Esophagus muscularis mucosa (tissue), 4 donors: ENCODE measurements around the gene CPXM1. TPM values are rescaled to one million over a fixed set of nuclear protein-coding genes. Genes with fewer than 3 reads are reported as not detected.

ENCODE experiments used
- DNase-seq: peaks from one replicate; pipeline ENCODE4 v3.0.0-alpha.2; 2017; ENCODE audit errors: extremely low spot score
- H3K27ac ChIP-seq, 4 donors: fragments of 200-600 bp; sonication (generic); replicated peaks in 1 of 4; 1 replicate in 3 of 4; 2 replicates in 1 of 4; pipeline ENCODE4 v1.5.1; 2016 to 2019; ENCODE audit warnings: mild to moderate bottlenecking in 1 of 4
- H3K27me3 ChIP-seq, 4 donors: fragments of 200-600 bp; sonication (generic); one replicate each; pipeline versions ENCODE4 v1.5.1 to v1.6.0; 2016 to 2019
- H3K36me3 ChIP-seq, 4 donors: fragments of 200-600 bp; sonication (generic); one replicate each; pipeline ENCODE4 v1.5.1; 2016 to 2019
- H3K4me1 ChIP-seq, 4 donors: fragments of 200-600 bp; sonication (generic); one replicate each; pipeline ENCODE4 v1.5.1; 2016 to 2019
- H3K4me3 ChIP-seq, 4 donors: fragments of 200-600 bp; sonication (generic); 1 replicate in 2 of 4; 2 replicates in 2 of 4; pipeline ENCODE4 v1.5.1; 2016 to 2019; ENCODE audit warnings: mild to moderate bottlenecking in 4 of 4, moderate library complexity in 1 of 4
- H3K9me3 ChIP-seq, 4 donors: fragments of 200-600 bp; sonication (generic); 1 replicate in 3 of 4; 2 replicates in 1 of 4; pipeline ENCODE4 v1.5.1; 2016 to 2019
- EP300 ChIP-seq: sonication (generic); formaldehyde crosslinking; IDR thresholded peaks from one replicate; pipeline ENCODE4 v1.6.1; 2017; ENCODE audit warnings: antibody characterized with exemption
- POLR2A ChIP-seq: fragments of 450-650 bp; IDR thresholded peaks from one replicate; pipeline ENCODE4 v1.6.1; 2017; ENCODE audit warnings: antibody characterized with exemption, moderate library complexity, mild to moderate bottlenecking, low read depth
- POLR2AphosphoS5 ChIP-seq, 2 donors: sonication (generic); formaldehyde crosslinking; IDR thresholded peaks; one replicate each; pipeline ENCODE4 v1.6.1; 2017; ENCODE audit warnings: antibody characterized with exemption in 2 of 2
- WGBS: methylation state at CpG from one replicate; pipeline ENCODE4 v1.1.5; 2018; 5-methylcytosine and 5-hydroxymethylcytosine counted together
- intact Hi-C: fragments of 100-400 bp; cut with DNase I; formaldehyde crosslinking; loops from one replicate; pipeline ENCODE4 v1.15.1; 2023
- total RNA-seq, 4 donors: library from RNA; depleted of rRNA; stranded (reverse); fragments of >200 nt; gene quantifications; one replicate each; pipeline versions ENCODE4 v1.1.0 to v1.2.1, GENCODE V29; 2016
- TF ChIP-seq, protein P1 (sequence below), 3 experiments: fragments of 200-600 bp in 2 of 3; fragments of 450-650 bp in 1 of 3; sonication (generic) in 2 of 3; IDR thresholded peaks; one replicate each; pipeline ENCODE4 v1.5.1; 2017 to 2019; ENCODE audit warnings: antibody characterized with exemption in 3 of 3, mild to moderate bottlenecking in 2 of 3, moderate library complexity in 1 of 3

The CPXM1 gene
- total RNA-seq, 4 donors from 2014 or later: 0.17 to 1.3 (median 0.45) TPM; not detected in 1

DNA sequence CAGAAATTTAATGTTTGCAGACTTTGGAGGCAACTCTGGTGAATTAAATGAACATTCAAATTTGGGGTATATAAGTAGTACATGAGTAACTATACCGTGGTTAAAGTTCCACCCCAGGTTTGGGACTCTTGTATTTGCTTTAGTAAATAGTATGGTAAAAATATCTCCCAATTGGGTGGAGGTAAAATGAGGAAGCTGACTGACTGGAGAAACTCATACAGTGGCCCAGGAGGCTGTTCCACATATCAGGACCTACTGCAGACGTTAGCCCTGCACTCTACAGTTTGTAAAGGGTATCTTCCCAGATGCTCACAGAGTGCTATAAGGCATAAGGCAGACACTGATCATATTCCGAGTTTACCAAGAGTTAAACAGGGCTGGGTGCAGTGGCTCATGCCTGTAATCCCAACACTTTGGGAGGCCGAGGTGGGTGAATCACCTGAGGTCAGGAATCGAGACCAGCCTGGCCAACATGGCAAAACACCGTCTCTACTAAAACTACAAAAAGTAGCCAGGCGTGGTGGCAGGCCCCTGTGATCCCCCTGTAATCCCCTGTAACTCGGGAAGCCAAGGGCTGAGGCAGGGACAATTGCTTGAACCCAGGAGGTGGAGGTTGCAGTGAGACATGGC lies 53.7 kb downstream of the CPXM1 start:
- H3K36me3 ChIP-seq: no peaks in the 10 kb centered on the region
- intact Hi-C loops: no loop called here
- H3K27me3 ChIP-seq: peaks cover 0 to 25% (median 6%) of the 10 kb centered on the region in 4 donors
- H3K4me1 ChIP-seq: peaks cover 7 to 28% (median 20%) of the 10 kb centered on the region in 4 donors
- H3K27ac ChIP-seq: no peak overlapping the region
- H3K4me3 ChIP-seq: no peak overlapping the region
- no peaks in the 10 kb centered on the region for H3K9me3 ChIP-seq
- TF ChIP-seq EP300 (no peak), POLR2AphosphoS5 (IDR thresholded peaks at IDR 0.05) (no peak), POLR2A (no peak)
- TF ChIP-seq, protein P1, sequence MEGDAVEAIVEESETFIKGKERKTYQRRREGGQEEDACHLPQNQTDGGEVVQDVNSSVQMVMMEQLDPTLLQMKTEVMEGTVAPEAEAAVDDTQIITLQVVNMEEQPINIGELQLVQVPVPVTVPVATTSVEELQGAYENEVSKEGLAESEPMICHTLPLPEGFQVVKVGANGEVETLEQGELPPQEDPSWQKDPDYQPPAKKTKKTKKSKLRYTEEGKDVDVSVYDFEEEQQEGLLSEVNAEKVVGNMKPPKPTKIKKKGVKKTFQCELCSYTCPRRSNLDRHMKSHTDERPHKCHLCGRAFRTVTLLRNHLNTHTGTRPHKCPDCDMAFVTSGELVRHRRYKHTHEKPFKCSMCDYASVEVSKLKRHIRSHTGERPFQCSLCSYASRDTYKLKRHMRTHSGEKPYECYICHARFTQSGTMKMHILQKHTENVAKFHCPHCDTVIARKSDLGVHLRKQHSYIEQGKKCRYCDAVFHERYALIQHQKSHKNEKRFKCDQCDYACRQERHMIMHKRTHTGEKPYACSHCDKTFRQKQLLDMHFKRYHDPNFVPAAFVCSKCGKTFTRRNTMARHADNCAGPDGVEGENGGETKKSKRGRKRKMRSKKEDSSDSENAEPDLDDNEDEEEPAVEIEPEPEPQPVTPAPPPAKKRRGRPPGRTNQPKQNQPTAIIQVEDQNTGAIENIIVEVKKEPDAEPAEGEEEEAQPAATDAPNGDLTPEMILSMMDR (IDR thresholded peaks at IDR 0.05): no peak
- 88% methylated on average over 8 of the region's 8 CpGs for WGBS
- DNase-seq: peak; percentile 83

DNA sequence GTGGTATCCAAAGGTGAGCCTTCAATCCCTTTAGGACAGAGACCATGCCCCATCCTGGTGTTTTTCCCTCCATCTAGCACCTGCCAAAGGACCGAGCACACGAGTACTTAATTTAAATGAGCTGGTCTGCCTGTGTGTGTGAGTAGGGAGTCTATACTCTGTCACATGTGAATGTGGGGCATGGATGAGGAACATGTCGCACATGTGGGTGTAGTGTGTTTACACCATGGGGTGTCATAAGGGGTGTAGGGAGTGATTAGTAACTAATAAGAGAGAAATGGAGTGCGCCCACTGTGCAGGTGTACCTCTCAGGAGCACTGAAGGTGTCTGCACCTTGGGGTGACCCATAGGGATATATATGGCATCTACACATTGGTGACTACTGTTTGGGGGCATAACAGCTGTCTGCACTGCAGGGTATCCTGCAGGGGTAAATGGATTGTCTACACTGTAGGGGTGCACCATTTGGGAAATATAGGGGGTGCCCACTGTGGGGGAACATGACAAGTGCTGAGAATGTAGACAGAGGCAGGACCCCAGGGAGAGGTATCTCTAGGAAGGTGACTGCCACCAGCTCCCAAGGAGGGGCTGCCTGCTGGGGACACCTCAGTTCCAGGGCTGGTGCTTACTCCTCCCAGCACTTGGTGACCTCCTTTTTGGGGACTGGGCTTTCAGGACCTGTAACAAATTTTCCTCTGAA lies 54.3 kb downstream of the CPXM1 start:
- no peaks in the 10 kb centered on the region for H3K9me3 ChIP-seq
- 91% methylated on average over 4 of the region's 4 CpGs for WGBS
- TF ChIP-seq, protein P1 (IDR thresholded peaks at IDR 0.05): no peak
- TF ChIP-seq POLR2AphosphoS5 (IDR thresholded peaks at IDR 0.05) (no peak), POLR2A (no peak), EP300 (no peak)
- intact Hi-C loops: no loop called here
- DNase-seq: peak; percentile 86
- no peak overlapping the region for H3K27ac ChIP-seq
- no peaks in the 10 kb centered on the region for H3K36me3 ChIP-seq
- peaks cover 0 to 20% (median 2%) of the 10 kb centered on the region in 4 donors for H3K27me3 ChIP-seq
- peaks cover 3 to 22% (median 13%) of the 10 kb centered on the region in 4 donors for H3K4me1 ChIP-seq
- no peak overlapping the region for H3K4me3 ChIP-seq

DNA sequence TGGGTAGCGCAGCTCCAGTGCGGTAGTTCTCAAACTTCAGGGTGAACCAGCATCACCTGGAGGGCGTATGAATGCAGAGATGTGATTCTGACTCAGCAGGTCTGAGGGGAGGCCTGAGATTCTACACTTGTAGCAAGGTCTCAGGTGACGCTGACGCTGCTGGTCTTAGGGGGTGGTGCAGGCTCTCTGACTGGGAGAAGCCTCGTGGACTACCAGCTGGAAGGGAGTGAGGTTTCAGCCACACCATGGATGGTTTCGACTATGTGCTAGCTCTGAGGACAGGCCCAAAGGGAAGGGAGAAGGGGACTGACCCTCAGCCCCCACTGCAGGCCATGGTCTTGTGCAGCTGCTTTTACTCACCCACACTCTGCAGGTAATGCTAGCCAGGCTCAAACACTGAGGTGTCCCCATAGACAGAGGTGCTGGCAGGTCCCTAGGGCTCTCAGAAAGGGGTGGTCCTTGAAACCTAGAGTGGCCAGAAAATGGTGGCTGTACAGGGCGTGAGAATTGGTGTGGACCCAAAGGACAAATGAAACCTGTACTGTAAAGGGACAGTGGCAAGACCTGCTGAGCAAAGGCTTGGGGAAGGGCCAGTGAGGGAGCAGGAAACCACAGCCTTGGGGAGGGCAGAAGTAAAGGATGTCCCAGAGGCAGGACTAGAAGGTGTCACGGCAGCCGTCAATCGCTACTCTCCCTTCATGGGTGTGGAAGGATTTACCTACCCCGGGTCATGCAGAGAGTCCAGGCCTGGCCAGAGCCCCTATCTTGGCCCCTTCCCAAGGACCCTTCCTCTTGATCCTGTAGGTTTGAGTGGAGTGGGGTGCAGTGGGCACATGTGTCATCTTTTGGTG lies 55.1 kb downstream of the CPXM1 start:
- H3K4me3 ChIP-seq: no peak overlapping the region
- TF ChIP-seq, protein P1 (IDR thresholded peaks at IDR 0.05): no peak
- no peak for TF ChIP-seq POLR2A
- TF ChIP-seq POLR2AphosphoS5 (IDR thresholded peaks at IDR 0.05): no peak
- TF ChIP-seq EP300: no peak
- H3K4me1 ChIP-seq: peaks cover 0 to 14% (median 5%) of the 10 kb centered on the region in 4 donors
- 78% methylated on average over 12 of the region's 12 CpGs for WGBS
- peaks cover 0 to 12% (median under 1%) of the 10 kb centered on the region in 4 donors for H3K27me3 ChIP-seq
- no peaks in the 10 kb centered on the region for H3K36me3 ChIP-seq
- DNase-seq: peak; percentile 82
- intact Hi-C loops: no loop called here
- H3K27ac ChIP-seq: no peak overlapping the region
- H3K9me3 ChIP-seq: no peaks in the 10 kb centered on the region

Other genes starting within 250 kb of the CPXM1 start
- 10 to 100 TPM; 31.6 to 96.4 (median 62.8) TPM for gene NOP56, start 148.0 kb downstream of the CPXM1 start, total RNA-seq
- 100 to 1,000 TPM; 115 to 122 (median 118) TPM for gene IDH3B, start 136.4 kb downstream of the CPXM1 start, total RNA-seq
- gene EBF4, start 107.8 kb downstream of the CPXM1 start, total RNA-seq: 10 to 100 TPM; 23.7 to 46.7 (median 30.1) TPM
- not detected for gene C20orf141, start 14.4 kb upstream of the CPXM1 start, total RNA-seq
- not detected for gene TMEM239, start 15.7 kb upstream of the CPXM1 start, total RNA-seq
- gene PCED1A, start 40.0 kb upstream of the CPXM1 start, total RNA-seq: 10 to 100 TPM; 15.1 to 24.1 (median 22.5) TPM
- 10 to 100 TPM; 22.0 to 37.5 (median 30.2) TPM for gene VPS16, start 40.1 kb upstream of the CPXM1 start, total RNA-seq
- 10 to 100 TPM; 49.2 to 80.8 (median 60.4) TPM for gene PTPRA, start 72.9 kb upstream of the CPXM1 start, total RNA-seq
- gene GNRH2, start 243.0 kb upstream of the CPXM1 start, total RNA-seq: not detected
- 10 to 100 TPM; 52.3 to 90.7 (median 71.5) TPM for gene MRPS26, start 245.4 kb upstream of the CPXM1 start, total RNA-seq